ENCODE results near the gene RECQL5. TPM values are rescaled to one million over a fixed set of nuclear protein-coding genes. Genes with fewer than 3 reads are reported as not detected.
"Not testable (repeated sequence)": the region's sequence is repeated elsewhere in the genome, so short reads cannot be mapped to it uniquely, and the experiment has no call there.

Gene RECQL5
- polyA plus RNA-seq, 1 experiment, result 9.3 TPM

DNA sequence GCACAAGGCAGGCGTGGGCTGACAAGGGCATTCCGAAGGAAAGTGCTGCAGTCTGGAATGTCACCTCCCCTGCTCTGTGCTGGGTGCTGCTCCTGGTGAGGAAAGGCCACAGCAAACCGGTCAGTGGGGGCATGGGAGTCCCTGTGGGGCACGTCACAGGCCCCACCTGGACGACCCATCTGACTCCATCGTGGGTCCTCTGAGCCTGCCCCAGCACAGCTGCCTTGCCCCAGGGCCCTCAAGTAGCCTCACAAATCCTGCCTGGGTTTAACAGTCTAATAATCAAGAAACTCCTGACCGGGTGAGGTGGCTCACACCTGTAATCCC, 82.1 kb downstream of the RECQL5 start:
- TF ChIP-seq, protein P1, sequence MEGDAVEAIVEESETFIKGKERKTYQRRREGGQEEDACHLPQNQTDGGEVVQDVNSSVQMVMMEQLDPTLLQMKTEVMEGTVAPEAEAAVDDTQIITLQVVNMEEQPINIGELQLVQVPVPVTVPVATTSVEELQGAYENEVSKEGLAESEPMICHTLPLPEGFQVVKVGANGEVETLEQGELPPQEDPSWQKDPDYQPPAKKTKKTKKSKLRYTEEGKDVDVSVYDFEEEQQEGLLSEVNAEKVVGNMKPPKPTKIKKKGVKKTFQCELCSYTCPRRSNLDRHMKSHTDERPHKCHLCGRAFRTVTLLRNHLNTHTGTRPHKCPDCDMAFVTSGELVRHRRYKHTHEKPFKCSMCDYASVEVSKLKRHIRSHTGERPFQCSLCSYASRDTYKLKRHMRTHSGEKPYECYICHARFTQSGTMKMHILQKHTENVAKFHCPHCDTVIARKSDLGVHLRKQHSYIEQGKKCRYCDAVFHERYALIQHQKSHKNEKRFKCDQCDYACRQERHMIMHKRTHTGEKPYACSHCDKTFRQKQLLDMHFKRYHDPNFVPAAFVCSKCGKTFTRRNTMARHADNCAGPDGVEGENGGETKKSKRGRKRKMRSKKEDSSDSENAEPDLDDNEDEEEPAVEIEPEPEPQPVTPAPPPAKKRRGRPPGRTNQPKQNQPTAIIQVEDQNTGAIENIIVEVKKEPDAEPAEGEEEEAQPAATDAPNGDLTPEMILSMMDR (IDR thresholded peaks at IDR 0.05; ENCODE audit: low read depth, low read length), result no peak
- peaks cover 12% of the 10 kb centered on the region for H3K9me3 ChIP-seq (ENCODE audit: control insufficient read depth, insufficient read depth, low read length)
- H3K27me3 ChIP-seq (ENCODE audit: control insufficient read depth, insufficient read depth, low read length), result peaks cover 26% of the 10 kb centered on the region
- no peak for DNase-seq (ENCODE audit: low read depth, low spot score)
- CTCF ChIA-PET, result no interaction called here
- POLR2A ChIA-PET, result no interaction called here
- no peak overlapping the region for H3K4me3 ChIP-seq (ENCODE audit: low read depth, low read length)
- H3K27ac ChIP-seq (ENCODE audit: low read depth, low read length), result no peak overlapping the region

DNA sequence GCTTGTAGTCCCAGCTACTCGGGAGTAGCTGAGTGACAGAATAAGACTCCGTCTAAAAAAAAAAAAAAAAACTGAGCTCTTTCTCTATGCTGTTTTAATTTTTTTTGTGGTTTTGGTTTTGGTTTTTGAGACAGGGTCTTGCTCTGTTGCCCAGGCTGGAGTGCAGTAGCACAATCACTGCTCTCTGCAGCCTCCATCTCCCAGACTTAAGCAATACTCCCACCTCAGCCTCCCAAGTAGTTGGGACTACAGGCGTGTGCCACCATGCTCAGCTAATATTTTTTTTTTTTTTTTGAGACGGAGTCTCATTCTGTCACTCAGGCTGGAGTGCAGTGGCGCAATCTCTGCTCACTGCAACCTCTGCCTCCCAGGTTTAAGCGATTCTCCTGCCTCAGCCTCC, 83.8 kb downstream of the RECQL5 start:
- CTCF ChIA-PET, result interaction anchor here (0.6 to 2.2 kb wide), 3 partner anchors 50 to 629 kb away, joined by 4 to 10 read pairs (median 4); partner anchors contain the start of gene SMIM5
- H3K27ac ChIP-seq (ENCODE audit: low read depth, low read length); POLR2A ChIA-PET; H3K9me3 ChIP-seq (ENCODE audit: control insufficient read depth, insufficient read depth, low read length); DNase-seq (ENCODE audit: low read depth, low spot score); H3K4me3 ChIP-seq (ENCODE audit: low read depth, low read length): not testable (repeated sequence)
- peaks cover 21% of the 10 kb centered on the region for H3K27me3 ChIP-seq (ENCODE audit: control insufficient read depth, insufficient read depth, low read length)

DNA sequence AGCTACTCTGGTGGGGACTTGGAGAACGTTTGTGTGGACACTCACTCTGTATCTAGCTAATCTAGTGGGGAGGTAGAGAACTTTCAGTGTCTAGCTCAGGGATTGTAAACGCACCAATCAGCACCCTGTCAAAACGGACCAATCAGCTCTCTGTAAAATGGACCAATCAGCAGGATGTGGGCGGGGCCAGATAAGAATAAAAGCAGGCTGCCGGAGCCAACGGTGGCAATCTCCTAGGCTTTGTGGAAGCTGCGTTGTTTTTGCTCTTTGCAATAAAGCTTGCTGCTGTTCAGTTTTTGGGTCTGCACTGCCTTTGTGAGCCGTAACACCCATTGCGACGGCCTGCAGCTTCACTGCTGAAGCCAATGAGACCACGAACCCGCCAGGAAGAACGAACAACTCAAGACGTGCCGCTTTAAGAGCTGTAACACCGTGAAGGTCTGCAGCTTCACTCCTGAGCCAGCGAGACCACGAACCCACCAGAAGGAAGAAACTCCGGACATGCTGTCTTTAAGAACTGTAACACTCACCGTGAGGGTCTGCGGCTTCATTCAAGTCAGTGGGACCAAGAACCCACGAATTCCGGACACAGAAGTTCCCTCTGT, 85.7 kb downstream of the RECQL5 start:
- H3K4me3 ChIP-seq (ENCODE audit: low read depth, low read length); POLR2A ChIA-PET; DNase-seq (ENCODE audit: low read depth, low spot score); H3K27ac ChIP-seq (ENCODE audit: low read depth, low read length); H3K9me3 ChIP-seq (ENCODE audit: control insufficient read depth, insufficient read depth, low read length); H3K27me3 ChIP-seq (ENCODE audit: control insufficient read depth, insufficient read depth, low read length): not testable (repeated sequence)
- CTCF ChIA-PET, result interaction anchor here (1.0 kb wide), 1 partner anchor 169 kb away, joined by 3 read pairs; no protein-coding TSS in a partner anchor

Other genes starting within 250 kb of the RECQL5 start
- gene TMEM94, start 210.5 kb downstream of the RECQL5 start, polyA plus RNA-seq (2011; rRNA removed), result 14.8 and 23.2 TPM in 2 replicates
- gene CASKIN2, start 151.6 kb downstream of the RECQL5 start, polyA plus RNA-seq (2011; rRNA removed), result 1.9 and 2.8 TPM in 2 replicates
- 8.8 and 10.9 TPM in 2 replicates for gene TSEN54, start 150.6 kb downstream of the RECQL5 start, polyA plus RNA-seq (2011; rRNA removed)
- gene LLGL2, start 141.5 kb downstream of the RECQL5 start, polyA plus RNA-seq (2011; rRNA removed), result 0.19 and 0.24 TPM in 2 replicates
- 0.52 and 0.79 TPM in 2 replicates for gene MYO15B, start 79.4 kb downstream of the RECQL5 start, polyA plus RNA-seq (2011; rRNA removed)
- gene SMIM5, start 33.7 kb downstream of the RECQL5 start, polyA plus RNA-seq (2011; rRNA removed), result not detected in 2 replicates
- gene SAP30BP, start 184 bp upstream of the RECQL5 start, polyA plus RNA-seq (2011; rRNA removed), result 74.2 and 75.4 TPM in 2 replicates
- gene ITGB4, start 54.3 kb upstream of the RECQL5 start, polyA plus RNA-seq (2011; rRNA removed), result 0.21 and 0.31 TPM in 2 replicates
- 12.4 and 16.8 TPM in 2 replicates for gene GALK1, start 98.0 kb upstream of the RECQL5 start, polyA plus RNA-seq (2011; rRNA removed)
- 11.1 and 11.4 TPM in 2 replicates for gene UNK, start 117.7 kb upstream of the RECQL5 start, polyA plus RNA-seq (2011; rRNA removed)
- gene UNC13D, start 177.2 kb upstream of the RECQL5 start, polyA plus RNA-seq (2011; rRNA removed), result 0.11 and 0.16 TPM in 2 replicates
- gene WBP2, start 188.2 kb upstream of the RECQL5 start, polyA plus RNA-seq (2011; rRNA removed), result 33.3 and 35.3 TPM in 2 replicates
- 5.7 and 9.2 TPM in 2 replicates for gene TRIM47, start 211.4 kb upstream of the RECQL5 start, polyA plus RNA-seq (2011; rRNA removed)
- gene TRIM65, start 229.8 kb upstream of the RECQL5 start, polyA plus RNA-seq (2011; rRNA removed), result 6.5 and 8.7 TPM in 2 replicates
- gene MRPL38, start 237.7 kb upstream of the RECQL5 start, polyA plus RNA-seq (2011; rRNA removed), result 16.6 and 21.9 TPM in 2 replicates